Suprapubic skin (tissue), 3 donors: ENCODE data around the gene DAB2IP.

Source experiments
- EP300 ChIP-seq: sonication (generic); formaldehyde crosslinking; IDR thresholded peaks from one replicate; pipeline ENCODE4 v1.6.1; 2017; ENCODE audit warnings: antibody characterized with exemption
- TF ChIP-seq, protein P1 (sequence below), 2 donors: fragments of 200-600 bp in 1 of 2; fragments of 450-650 bp in 1 of 2; sonication (generic) in 1 of 2; IDR thresholded peaks; one replicate each; pipeline ENCODE4 v1.5.1; 2016 to 2019; ENCODE audit warnings: antibody characterized with exemption in 2 of 2, mild to moderate bottlenecking in 1 of 2, moderate library complexity in 1 of 2

DNA sequence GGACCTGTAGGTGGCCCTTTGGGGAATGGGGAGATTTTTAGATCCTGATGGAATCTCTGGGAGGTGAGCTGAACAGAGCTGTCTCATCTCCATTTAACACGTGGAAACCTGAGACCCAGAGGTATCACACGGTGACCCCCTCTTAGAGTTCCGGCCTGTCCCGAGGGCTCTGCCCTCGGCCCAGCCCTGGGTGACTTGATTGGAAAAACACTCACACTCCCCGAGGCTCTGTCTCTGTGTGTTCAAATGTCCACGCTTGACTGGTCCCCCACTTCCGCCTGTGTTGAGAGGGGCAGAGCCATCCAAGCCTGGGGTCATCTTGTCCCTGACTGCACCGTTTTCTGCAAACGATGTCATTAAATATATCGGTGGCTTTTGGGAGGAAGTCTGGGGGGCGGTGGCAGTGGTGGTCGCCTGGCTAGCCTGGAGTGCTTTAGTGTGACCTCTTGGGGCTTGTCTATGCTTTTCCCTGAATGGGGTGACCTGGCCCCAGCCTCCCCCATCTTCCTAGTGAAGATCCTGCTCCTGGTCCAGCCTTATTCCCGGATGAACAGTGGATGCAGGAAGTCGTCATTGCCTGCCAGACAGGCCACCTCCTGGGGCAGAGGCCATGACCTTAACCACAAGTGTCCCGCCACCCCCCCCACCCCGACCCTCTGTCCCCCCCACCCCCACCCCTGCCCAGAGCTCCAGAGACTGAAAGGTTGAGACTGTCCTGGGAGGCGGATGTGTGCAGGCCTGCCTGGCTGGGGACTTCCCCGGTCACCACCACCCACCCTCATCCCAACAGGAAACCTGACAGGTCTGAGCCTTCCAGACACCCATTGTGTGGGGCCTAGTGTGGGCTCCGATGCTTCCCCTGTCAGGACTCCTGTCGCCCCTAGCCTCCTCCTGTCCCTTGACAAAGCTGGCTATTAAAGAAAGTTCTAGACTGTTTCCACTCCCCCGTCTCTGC lies 5.3 kb upstream of the DAB2IP start:
- TF ChIP-seq, protein P1, sequence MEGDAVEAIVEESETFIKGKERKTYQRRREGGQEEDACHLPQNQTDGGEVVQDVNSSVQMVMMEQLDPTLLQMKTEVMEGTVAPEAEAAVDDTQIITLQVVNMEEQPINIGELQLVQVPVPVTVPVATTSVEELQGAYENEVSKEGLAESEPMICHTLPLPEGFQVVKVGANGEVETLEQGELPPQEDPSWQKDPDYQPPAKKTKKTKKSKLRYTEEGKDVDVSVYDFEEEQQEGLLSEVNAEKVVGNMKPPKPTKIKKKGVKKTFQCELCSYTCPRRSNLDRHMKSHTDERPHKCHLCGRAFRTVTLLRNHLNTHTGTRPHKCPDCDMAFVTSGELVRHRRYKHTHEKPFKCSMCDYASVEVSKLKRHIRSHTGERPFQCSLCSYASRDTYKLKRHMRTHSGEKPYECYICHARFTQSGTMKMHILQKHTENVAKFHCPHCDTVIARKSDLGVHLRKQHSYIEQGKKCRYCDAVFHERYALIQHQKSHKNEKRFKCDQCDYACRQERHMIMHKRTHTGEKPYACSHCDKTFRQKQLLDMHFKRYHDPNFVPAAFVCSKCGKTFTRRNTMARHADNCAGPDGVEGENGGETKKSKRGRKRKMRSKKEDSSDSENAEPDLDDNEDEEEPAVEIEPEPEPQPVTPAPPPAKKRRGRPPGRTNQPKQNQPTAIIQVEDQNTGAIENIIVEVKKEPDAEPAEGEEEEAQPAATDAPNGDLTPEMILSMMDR (IDR thresholded peaks at IDR 0.05): no peak
- no peak for TF ChIP-seq EP300
